Urothelium cell line (cell line): ENCODE results near the gene PALD1.

Experiments
- DNase-seq: peaks from one replicate; pipeline ENCODE4 v3.0.0; 2011; ENCODE audit warnings: low spot score, mixed read lengths
- FAIRE-seq: peaks from 2 replicates; lab custom pipeline; 2011; peaks lifted over from hg19 to GRCh38; lab: Jason Lieb, UNC

The PALD1 gene

GRCh38 chr10:70503776-70504175 lies 25.2 kb downstream of the PALD1 start:
- DNase-seq, result no peak
- FAIRE-seq, result no peak

GRCh38 chr10:70504521-70505358 lies 26.2 kb downstream of the PALD1 start:
- DNase-seq (no peak), FAIRE-seq (no peak)

GRCh38 chr10:70505908-70506307 lies 27.3 kb downstream of the PALD1 start:
- FAIRE-seq, result no peak
- DNase-seq, result no peak

- DNase-seq (no peak), FAIRE-seq (no peak)
Measured at GRCh38 chr10:70507966-70508365, 29.4 kb downstream of the PALD1 start.

GRCh38 chr10:70508912-70509756 lies 30.6 kb downstream of the PALD1 start:
- DNase-seq (peak; percentile 32), FAIRE-seq (no peak)

GRCh38 chr10:70509757-70510147 lies 31.2 kb downstream of the PALD1 start:
- DNase-seq (no peak), FAIRE-seq (no peak)

GRCh38 chr10:70510453-70510852 lies 31.9 kb downstream of the PALD1 start:
- DNase-seq, result no peak
- FAIRE-seq, result no peak

GRCh38 chr10:70510904-70511303 lies 32.3 kb downstream of the PALD1 start:
- no peak for FAIRE-seq
- DNase-seq, result no peak

GRCh38 chr10:70512149-70512639 lies 33.6 kb downstream of the PALD1 start:
- DNase-seq (no peak), FAIRE-seq (no peak)

GRCh38 chr10:70513848-70514309 lies 35.3 kb downstream of the PALD1 start:
- DNase-seq (no peak), FAIRE-seq (no peak)

- FAIRE-seq (no peak), DNase-seq (no peak)
Measured at GRCh38 chr10:70514591-70514990, 36.0 kb downstream of the PALD1 start.

- FAIRE-seq (no peak), DNase-seq (no peak)
Measured at GRCh38 chr10:70515035-70515667, 36.6 kb downstream of the PALD1 start.

- no peak for DNase-seq
- peak; percentile 9 for FAIRE-seq
Measured at GRCh38 chr10:70518695-70519094, 40.1 kb downstream of the PALD1 start.

GRCh38 chr10:70523057-70523456 lies 44.5 kb downstream of the PALD1 start:
- DNase-seq, result no peak
- FAIRE-seq, result no peak

- DNase-seq (no peak), FAIRE-seq (no peak)
Measured at GRCh38 chr10:70523549-70523948, 45.0 kb downstream of the PALD1 start.

GRCh38 chr10:70528314-70528713 lies 49.7 kb downstream of the PALD1 start:
- FAIRE-seq, result no peak
- DNase-seq, result no peak

- peak; percentile 98 for FAIRE-seq
- peak; percentile 77 for DNase-seq
Measured at GRCh38 chr10:70528741-70529362, 50.3 kb downstream of the PALD1 start.

- FAIRE-seq, result no peak
- DNase-seq, result no peak
Measured at GRCh38 chr10:70529848-70530247, 51.3 kb downstream of the PALD1 start.

- FAIRE-seq (no peak), DNase-seq (no peak)
Measured at GRCh38 chr10:70530315-70530714, 51.7 kb downstream of the PALD1 start.

GRCh38 chr10:70532554-70533188 lies 54.1 kb downstream of the PALD1 start:
- no peak for FAIRE-seq
- DNase-seq, result no peak
